ENCODE measurements around the gene BOD1. TPM values are rescaled to one million over a fixed set of nuclear protein-coding genes. Genes with fewer than 3 reads are reported as not detected.

BOD1 gene
- total and polyA plus RNA-seq, 2 donors (not counting 3 experiments of a cell fraction or from before 2014, with no cell fraction given): 57.6 to 62.4 TPM

DNA sequence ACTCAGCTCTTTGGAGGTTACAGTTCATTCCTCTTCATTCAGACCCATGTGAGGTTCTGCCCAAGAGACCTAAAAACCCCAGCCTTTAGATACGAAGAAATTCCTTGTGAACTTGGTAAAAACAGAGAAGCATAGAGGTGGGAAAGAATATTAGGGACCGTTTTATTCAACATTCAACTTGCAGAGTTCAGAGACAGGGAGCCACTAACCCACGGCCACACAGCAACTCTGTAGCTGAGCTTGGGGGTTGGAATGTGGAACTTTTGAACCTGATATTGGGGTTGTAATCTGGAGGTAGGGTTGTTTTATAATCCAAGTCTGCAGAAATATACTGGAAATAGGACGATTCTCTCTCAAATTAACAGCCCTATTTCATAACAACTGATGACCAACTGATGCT is 10.8 kb upstream of the BOD1 start:
- no TSS peak for BruUV-seq (replicated peaks)
- POLR2A ChIA-PET: no interaction called here
- no peaks in the 10 kb centered on the region for H3K4me1 ChIP-seq (ENCODE audit: control insufficient read depth, extremely low read depth, insufficient read depth, low read length)
- H2AFZ ChIP-seq (ENCODE audit: low read depth, low read length): no peak overlapping the region
- no peak overlapping the region for H3K9ac ChIP-seq (replicated peaks; ENCODE audit: extremely low read depth, insufficient read depth, low read length)
- H3K9me1 ChIP-seq (replicated peaks; ENCODE audit: control insufficient read depth, extremely low read depth, insufficient read depth, low read length): no peaks in the 10 kb centered on the region
- TF ChIP-seq, protein P1, sequence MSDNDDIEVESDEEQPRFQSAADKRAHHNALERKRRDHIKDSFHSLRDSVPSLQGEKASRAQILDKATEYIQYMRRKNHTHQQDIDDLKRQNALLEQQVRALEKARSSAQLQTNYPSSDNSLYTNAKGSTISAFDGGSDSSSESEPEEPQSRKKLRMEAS (IDR thresholded peaks at IDR 0.05; ENCODE audit: insufficient read depth, insufficient read length): no peak
- no peak for TF ChIP-seq FOS (IDR thresholded peaks at IDR 0.05; ENCODE audit: borderline replicate concordance, insufficient read depth, low read length)
- no peak for TF ChIP-seq GATA2 (IDR thresholded peaks at IDR 0.05; ENCODE audit: insufficient read depth, insufficient read length, low read depth, low read length)
- no peaks in the 10 kb centered on the region for H4K20me1 ChIP-seq (replicated peaks; ENCODE audit: control insufficient read depth, extremely low read depth, insufficient read depth, low read length)
- no peak for DNase-seq (ENCODE audit: low read depth, low spot score)
- no peak for FAIRE-seq
- no peak overlapping the region for H3K4me3 ChIP-seq (replicated peaks in 1 of 3; ENCODE audit: insufficient read depth in 1 of 3, low read depth in 1 of 3, low read length in 3 of 3)
- CTCF ChIA-PET: interaction anchor here (0.9 to 5.7 kb wide), 5 partner anchors 258 to 685 kb away, joined by 3 to 41 read pairs (median 6); no protein-coding TSS in a partner anchor
- no peaks in the 10 kb centered on the region for H3K36me3 ChIP-seq (ENCODE audit: control insufficient read depth in 2 of 2, extremely low read depth in 1 of 2, insufficient read depth in 2 of 2, low read length in 2 of 2)
- intact Hi-C loops (cut with micrococcal nuclease): no loop called here
- H3K27ac ChIP-seq (ENCODE audit: insufficient read depth, low read depth, low read length): no peak overlapping the region
- H3K79me2 ChIP-seq (ENCODE audit: control insufficient read depth, insufficient read depth, low read length): no peaks in the 10 kb centered on the region
- dilution Hi-C loops (cut with MboI; ENCODE audit: extremely low pct_ligation_motif_present, low sequenced_read_pairs): no loop called here
- H3K4me2 ChIP-seq (ENCODE audit: insufficient read depth, low read length): no peak overlapping the region
- H3K9me3 ChIP-seq (replicated peaks; ENCODE audit: control insufficient read depth, insufficient read depth, low read length): no peaks in the 10 kb centered on the region
- H3K27me3 ChIP-seq (ENCODE audit: control insufficient read depth in 2 of 2, insufficient read depth in 2 of 2, low read length in 2 of 2): peaks cover 3 to 8% of the 10 kb centered on the region in 2 experiments

DNA sequence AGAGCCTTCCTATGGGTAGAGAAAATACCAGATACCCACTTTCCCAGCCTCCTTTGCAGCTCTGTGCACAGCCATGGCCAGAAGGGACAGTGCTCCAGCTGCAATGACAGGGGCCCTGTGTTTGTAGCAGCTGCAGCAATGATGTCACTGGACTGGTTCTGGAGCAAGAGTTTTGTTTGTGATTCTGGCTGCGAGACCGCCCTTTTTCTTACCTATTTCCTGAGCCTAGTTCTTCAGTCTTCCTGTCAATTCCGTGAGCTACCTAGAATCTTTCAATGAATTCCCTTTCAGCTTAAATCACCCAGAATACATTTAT is 10.0 kb upstream of the BOD1 start:
- Histone ChIP-seq H3K4me3 (replicated peaks in 1 of 3; ENCODE audit: insufficient read depth in 1 of 3, low read depth in 1 of 3, low read length in 3 of 3) (no peak overlapping the region), H3K27ac (ENCODE audit: insufficient read depth, low read depth, low read length) (no peak overlapping the region), H3K9me1 (replicated peaks; ENCODE audit: control insufficient read depth, extremely low read depth, insufficient read depth, low read length) (no peaks in the 10 kb centered on the region), H3K9me3 (replicated peaks; ENCODE audit: control insufficient read depth, insufficient read depth, low read length) (no peaks in the 10 kb centered on the region), H3K4me1 (ENCODE audit: control insufficient read depth, extremely low read depth, insufficient read depth, low read length) (no peaks in the 10 kb centered on the region), H3K79me2 (ENCODE audit: control insufficient read depth, insufficient read depth, low read length) (no peaks in the 10 kb centered on the region), H3K27me3 (ENCODE audit: control insufficient read depth in 2 of 2, insufficient read depth in 2 of 2, low read length in 2 of 2) (peaks cover 3 to 5% of the 10 kb centered on the region in 2 experiments), H3K9ac (replicated peaks; ENCODE audit: extremely low read depth, insufficient read depth, low read length) (no peak overlapping the region), H2AFZ (ENCODE audit: low read depth, low read length) (no peak overlapping the region), H4K20me1 (replicated peaks; ENCODE audit: control insufficient read depth, extremely low read depth, insufficient read depth, low read length) (no peaks in the 10 kb centered on the region), H3K36me3 (ENCODE audit: control insufficient read depth in 2 of 2, extremely low read depth in 1 of 2, insufficient read depth in 2 of 2, low read length in 2 of 2) (no peaks in the 10 kb centered on the region), H3K4me2 (ENCODE audit: insufficient read depth, low read length) (no peak overlapping the region)
- intact Hi-C loops (cut with micrococcal nuclease): no loop called here
- TF ChIP-seq EZH2 (IDR thresholded peaks at IDR 0.05; ENCODE audit: borderline replicate concordance, low read depth, low read length, severe bottlenecking): no peak
- TF ChIP-seq FOS (IDR thresholded peaks at IDR 0.05; ENCODE audit: borderline replicate concordance, insufficient read depth, low read length): no peak
- TF ChIP-seq POLR2AphosphoS5 (IDR thresholded peaks at IDR 0.05; ENCODE audit: insufficient read depth, low read depth, low read length): no peak
- no peak for TF ChIP-seq MYC (IDR thresholded peaks at IDR 0.05; ENCODE audit: low read depth, low read length)
- TF ChIP-seq POLR2A (IDR thresholded peaks at IDR 0.05; ENCODE audit: low read depth, low read length): no peak
- TF ChIP-seq, protein P2, sequence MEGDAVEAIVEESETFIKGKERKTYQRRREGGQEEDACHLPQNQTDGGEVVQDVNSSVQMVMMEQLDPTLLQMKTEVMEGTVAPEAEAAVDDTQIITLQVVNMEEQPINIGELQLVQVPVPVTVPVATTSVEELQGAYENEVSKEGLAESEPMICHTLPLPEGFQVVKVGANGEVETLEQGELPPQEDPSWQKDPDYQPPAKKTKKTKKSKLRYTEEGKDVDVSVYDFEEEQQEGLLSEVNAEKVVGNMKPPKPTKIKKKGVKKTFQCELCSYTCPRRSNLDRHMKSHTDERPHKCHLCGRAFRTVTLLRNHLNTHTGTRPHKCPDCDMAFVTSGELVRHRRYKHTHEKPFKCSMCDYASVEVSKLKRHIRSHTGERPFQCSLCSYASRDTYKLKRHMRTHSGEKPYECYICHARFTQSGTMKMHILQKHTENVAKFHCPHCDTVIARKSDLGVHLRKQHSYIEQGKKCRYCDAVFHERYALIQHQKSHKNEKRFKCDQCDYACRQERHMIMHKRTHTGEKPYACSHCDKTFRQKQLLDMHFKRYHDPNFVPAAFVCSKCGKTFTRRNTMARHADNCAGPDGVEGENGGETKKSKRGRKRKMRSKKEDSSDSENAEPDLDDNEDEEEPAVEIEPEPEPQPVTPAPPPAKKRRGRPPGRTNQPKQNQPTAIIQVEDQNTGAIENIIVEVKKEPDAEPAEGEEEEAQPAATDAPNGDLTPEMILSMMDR (IDR thresholded peaks at IDR 0.05; ENCODE audit: extremely low read depth in 1 of 2, insufficient read depth in 1 of 2, low read depth in 1 of 2, low read length in 2 of 2): no peak
- TF ChIP-seq GATA2 (IDR thresholded peaks at IDR 0.05; ENCODE audit: insufficient read depth, insufficient read length, low read depth, low read length): no peak
- TF ChIP-seq, protein P1 (IDR thresholded peaks at IDR 0.05; ENCODE audit: insufficient read depth, insufficient read length): no peak
- no peak for TF ChIP-seq JUN (IDR thresholded peaks at IDR 0.05; ENCODE audit: borderline replicate concordance, insufficient read depth, insufficient read length, low read depth)
- no peak for DNase-seq (ENCODE audit: low read depth, low spot score)
- BruUV-seq (replicated peaks): no TSS peak
- no peak for FAIRE-seq
- ChIA-PET CTCF (interaction anchor here (0.9 to 5.7 kb wide), 5 partner anchors 43 to 686 kb away, joined by 3 to 41 read pairs (median 5); no protein-coding TSS in a partner anchor), POLR2A (no interaction called here)
- dilution Hi-C loops (cut with MboI; ENCODE audit: extremely low pct_ligation_motif_present, low sequenced_read_pairs): no loop called here

Data from endothelial cell of umbilical vein (primary cell).